HTR-8/SVneo (cell line): ENCODE results near the gene ABCD2.
"Not testable (repeated sequence)": the region's sequence is repeated elsewhere in the genome, so short reads cannot be mapped to it uniquely, and the experiment has no call there.

ENCODE experiments used
- DNase-seq: peaks from one replicate; pipeline ENCODE4 v3.0.0; 2011; ENCODE audit warnings: low spot score, mixed read lengths; ENCODE audit not compliant: insufficient read length
- FAIRE-seq: peaks from 2 replicates; lab custom pipeline; 2011; peaks lifted over from hg19 to GRCh38; lab: Jason Lieb, UNC

The ABCD2 gene

DNA sequence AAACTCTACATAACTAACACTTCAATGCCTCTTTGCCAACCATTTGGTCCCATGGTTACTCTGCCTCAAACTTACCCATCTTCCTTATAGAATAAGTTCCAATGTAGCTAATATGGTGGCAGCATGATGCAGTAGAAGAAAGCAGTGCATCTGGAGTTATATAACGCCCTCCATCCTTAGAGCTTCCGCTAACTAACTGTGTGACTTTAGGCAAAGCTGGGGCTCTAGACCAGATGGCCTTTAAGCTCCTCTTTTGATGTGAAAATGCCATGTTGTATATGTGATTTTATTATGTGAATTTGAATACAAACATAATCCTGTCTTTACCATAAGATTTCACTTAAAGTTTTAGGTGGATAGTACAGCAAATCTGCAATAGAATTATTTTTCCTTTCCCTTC is 6.1 kb downstream of the ABCD2 start:
- FAIRE-seq (no peak), DNase-seq (no peak)

DNA sequence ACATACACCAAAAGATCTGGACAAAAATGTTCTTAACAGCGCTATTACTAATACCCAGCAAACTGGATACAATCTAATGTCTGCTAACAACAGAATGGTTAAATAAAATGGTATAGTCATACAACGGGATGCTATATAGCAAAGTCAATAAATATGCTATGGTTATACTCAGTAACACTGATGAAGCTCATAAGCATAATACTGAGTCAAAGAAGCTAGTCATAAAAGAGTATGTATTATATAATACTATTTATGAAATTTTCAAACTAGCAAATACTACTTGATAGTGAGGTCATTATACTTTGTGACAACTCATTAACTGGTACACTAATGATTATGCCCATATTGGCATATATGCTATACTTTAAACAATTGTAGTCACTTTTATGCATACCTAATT is 7.4 kb downstream of the ABCD2 start:
- FAIRE-seq (no peak), DNase-seq (no peak)

DNA sequence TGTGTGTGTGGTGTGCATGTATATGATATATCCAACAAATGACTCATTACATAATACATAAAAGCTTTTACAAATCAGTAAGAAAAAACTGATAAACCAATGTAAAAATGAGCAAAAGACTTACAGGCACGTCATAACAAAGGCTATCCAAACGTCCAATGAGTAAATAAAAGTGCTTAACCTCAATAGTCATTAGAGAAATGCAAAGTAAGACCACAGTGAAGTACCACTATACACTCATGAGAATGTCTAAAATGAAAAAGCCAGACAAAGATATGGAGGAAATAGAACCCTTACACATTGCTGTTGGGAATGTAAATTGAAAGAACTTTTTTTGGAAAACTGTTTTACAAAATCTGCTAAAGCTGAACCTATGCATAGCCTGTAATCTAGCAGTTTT is 7.8 kb downstream of the ABCD2 start:
- FAIRE-seq (no peak), DNase-seq (no peak)

DNA sequence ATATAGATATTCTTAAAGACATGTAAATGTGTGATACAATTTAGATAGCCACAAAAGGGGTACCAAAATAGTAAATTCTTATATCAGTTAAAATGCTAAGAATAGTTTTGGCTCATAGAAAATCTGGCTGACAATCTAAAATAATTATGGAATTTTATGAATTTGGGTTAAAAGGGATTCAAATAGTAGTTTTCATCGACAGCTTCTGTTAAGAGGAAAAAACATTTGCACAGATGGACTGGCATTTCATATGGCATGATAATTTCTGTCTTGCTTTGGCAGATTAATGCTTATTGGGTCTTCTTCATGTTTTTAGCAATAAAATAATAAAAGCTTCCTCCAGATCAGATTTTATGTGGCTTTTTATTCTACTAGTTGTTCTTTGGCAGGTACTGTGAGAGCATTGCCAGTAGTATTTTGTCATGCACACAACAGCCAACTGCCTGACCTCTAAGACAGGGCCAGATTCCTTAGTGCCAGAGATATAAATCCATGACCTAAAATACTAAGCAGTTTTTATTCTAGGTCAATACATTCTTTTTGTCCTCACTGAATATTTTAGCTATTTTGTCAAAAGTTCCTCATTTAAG is 9.1 kb downstream of the ABCD2 start:
- DNase-seq (no peak), FAIRE-seq (no peak)

DNA sequence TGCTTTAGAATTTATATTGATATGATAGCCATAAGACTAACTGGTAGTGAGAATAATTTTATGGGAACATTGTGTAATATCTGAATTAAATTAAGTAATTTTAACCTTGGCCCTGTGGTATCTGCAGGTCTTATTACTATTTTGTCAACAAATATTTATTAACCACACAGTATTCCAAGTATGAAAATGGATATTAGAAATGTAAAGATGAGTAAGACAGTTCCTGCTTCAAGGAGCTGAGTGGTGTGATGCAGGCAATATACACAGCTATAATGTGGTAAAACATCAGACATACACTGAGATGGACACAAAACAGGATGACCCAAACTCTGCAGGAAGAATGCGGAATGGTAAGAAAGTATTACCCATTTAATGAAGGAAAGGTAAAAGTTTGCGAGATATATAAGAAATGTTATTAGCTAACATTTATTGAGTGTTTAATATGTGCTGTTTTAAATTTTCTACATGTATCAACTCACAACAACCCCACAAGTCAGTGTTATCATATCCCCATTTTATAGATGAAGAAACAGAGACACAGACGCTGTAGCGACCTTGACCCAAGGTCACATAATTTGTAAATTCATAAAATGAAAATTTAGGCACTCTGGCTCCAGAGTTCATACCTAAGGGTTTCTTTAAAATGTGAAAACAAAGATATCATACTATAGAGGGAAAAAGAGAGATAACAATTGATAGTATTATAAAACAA is 12.7 kb downstream of the ABCD2 start:
- FAIRE-seq, result no peak

DNA sequence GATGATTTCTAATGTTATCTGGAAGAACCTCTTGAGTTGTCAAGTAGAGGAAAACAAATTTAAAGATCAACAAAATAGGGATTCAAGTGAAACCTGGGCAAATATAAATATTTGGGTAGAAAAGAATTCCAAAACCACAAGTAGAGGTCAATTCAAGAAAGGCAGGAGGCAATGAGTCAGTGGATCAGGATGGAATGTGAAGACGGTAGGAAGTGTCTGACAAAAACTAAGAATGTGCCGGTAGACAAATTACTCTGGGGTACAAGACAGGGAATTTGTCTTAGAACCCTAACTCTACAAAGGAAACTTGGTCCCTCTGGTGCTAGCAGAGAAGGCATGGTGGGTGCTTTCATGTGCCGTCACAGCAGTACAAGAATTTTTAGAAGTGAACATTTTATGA is 13.6 kb downstream of the ABCD2 start:
- FAIRE-seq, result no peak
- peak; percentile 13 for DNase-seq

More for the DNA sequence above, 12.7 kb downstream of the ABCD2 start:
- DNase-seq, result no peak

DNA sequence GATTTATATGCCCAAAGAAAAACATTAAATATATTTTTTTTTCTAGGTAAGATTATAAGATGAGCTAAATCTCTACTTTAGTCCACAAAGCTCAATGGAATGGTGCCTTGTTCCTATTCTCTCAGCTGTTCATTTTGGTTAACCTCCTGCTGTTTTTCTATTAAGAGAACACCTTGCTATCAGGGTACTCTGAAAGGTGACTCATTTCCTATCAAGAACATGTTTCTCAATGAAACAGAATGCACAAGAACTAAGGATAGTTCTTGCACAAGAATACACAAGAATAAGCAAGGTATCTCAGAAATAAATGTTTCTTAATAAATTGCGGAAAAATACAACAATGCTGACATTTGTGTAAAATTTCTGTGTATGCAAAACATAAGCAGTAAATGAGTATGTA is 14.1 kb downstream of the ABCD2 start:
- DNase-seq (no peak), FAIRE-seq (no peak)

DNA sequence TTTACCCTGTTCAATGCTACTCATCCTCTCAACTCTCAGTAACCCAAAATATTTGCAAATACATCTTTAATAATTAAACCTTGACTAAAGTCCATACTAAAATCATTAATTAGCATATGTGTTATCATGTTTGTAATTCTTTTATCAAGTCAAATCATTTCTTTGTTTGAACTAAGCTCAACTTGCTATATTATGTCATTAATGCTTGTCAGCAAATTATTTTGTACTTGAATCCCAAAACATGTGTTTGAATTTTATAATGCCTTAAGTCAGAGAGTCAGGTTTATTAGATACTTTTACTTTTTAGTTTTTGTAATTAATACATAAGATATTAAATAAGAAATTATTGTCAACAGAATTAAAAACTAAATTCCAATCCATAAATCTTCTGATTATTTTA is 16.5 kb downstream of the ABCD2 start:
- DNase-seq (no peak), FAIRE-seq (no peak)

DNA sequence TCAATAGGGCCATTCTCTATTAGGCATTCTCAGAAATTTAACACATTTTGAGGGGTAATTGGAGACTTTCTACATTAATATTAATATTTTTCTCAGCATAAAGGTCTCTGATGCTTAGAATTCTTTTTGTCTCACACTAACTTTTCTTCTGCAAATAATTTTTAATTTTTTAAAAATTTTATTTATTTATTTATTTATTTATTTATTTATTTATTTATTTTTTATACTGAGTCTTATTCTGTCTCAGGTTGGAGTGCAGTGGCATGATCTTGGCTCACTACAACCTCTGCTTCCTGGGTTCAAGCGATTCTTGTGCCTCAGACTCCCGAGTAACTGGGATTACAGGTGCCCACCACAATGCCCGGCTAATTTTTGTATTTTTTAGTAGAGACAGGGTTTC is 17.7 kb downstream of the ABCD2 start:
- not testable (repeated sequence) for DNase-seq, FAIRE-seq

DNA sequence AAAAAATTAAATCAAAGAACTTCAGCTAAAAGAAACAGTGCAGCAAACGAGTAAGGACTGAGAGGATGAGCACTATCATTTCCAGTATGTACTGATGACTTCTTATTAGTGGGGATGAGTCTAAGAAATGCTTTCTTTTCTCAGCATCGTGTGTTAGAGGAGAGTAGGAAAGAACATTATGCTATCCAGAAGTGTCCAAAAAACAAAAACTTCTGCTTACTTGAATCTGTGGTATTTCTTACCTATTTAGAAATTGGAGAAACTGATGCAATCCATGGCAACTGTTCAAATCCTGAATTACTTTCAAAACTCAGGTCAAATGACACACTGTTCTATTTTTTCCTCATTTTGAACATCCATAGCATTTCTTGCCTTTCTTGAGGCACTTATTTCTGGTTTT is 23.7 kb downstream of the ABCD2 start:
- FAIRE-seq, result no peak

DNA sequence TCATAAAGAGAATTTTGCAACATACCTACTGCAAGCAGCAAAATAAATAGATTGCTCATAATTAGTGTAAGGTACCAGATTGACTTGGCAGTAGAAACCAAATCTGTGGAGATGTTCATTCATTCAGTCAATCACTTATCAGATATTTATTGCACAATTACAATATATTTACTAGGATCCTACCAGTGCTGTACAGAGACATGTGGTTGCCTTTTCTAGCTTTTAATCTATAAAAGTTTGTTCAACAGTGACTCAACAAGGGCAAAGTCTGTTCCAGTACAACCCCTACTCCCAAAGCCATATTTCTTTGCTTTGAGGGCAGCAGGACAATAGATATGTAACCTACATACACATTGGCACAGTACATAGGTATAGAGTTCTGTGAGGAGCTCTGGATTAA is 27.3 kb downstream of the ABCD2 start:
- DNase-seq (no peak), FAIRE-seq (no peak)

More for the DNA sequence above, 23.7 kb downstream of the ABCD2 start:
- no peak for DNase-seq

DNA sequence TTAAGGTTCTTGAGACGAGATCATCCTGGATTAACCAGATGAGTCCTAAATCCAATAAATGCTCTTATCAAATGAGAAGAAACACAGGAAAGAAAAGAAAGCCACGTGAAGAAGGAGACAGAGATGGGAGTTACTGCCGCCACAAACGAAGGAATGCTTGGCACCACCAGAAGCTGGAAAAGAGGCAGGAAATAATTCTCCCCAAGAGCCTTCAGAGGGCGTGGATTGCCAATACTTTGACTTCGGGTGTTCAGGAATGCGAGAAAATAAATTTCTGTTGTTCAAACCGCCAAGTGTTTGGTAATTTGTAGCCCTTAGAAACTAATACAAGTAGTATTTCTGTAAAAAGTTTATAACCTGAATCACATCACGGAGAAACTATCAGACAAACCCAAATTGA is 31.3 kb downstream of the ABCD2 start:
- no peak for DNase-seq
- no peak for FAIRE-seq

DNA sequence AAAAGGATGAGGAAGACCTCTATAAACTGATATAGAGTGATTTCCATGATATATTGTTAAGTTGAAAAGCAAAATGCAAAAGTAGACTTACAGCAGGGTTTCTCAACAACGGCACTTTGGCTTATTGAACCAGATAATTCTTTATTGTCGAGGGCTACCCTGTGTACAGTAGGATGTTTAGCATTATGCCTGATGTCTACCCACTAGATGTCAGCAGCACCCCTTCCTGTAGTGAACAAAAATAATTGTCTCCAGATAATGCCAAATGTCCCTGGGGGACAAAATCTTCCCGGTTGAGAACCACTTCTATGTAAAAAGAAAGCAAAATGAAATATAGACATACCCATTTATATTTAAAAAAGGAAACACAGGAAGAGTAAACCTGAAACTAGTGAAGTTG is 32.4 kb downstream of the ABCD2 start:
- DNase-seq, result no peak

DNA sequence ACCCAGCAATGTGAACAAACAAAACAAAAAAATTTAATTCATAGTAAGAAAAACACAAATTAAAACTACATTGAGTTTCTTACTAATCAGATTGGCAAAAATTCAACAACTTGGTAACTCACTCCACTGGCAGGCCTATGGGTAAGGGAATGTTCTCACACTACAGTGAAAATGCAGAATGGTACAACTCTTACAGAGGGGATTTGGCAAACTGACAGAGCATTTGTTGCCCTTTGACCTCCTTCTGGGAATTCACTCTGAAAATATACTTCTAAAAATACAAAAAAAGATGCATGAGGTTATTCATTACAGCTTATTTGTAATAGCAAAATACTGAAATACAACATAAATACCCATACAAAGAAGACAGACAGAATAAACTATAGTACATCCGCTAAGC is 32.8 kb downstream of the ABCD2 start:
- DNase-seq (no peak), FAIRE-seq (no peak)

More for the DNA sequence above, 32.4 kb downstream of the ABCD2 start:
- FAIRE-seq, result no peak

DNA sequence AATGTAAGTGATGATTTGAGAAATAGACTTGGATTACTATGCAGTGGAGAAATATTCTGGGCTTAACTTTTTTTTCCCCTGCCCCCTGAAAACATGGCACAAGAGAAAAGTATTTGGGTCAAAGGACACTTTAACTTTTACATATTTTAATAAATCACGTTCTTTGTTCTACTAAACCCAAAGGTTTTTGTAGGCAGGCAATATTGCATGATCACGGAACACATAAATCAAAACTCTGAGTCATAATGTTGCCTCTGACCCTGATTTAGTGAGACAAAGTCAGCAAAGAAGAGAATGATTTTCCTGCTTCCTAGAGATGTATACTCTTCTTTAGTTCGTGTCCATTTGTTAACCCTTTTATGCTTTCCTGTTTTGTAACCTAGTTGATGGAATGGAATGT is 38.0 kb downstream of the ABCD2 start:
- FAIRE-seq, result no peak
- DNase-seq, result peak; percentile 25

DNA sequence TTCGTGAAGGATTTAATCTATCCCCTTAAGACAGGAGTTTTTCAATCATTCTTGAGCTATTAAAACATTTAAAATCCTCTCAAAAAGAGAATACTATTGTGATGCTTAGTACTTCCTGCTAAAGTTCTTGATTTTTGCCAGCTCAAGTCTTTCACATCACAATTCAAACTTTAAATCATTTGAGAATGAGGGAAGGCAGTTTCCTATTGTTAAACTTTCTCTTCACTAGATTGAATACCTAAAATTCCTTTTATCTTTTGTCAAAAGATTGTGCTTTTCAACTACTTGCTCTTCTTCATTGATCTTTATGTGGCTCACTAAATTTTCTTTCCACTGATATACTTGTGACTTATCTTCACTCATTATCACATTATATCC is 44.1 kb downstream of the ABCD2 start:
- FAIRE-seq (no peak), DNase-seq (no peak)

DNA sequence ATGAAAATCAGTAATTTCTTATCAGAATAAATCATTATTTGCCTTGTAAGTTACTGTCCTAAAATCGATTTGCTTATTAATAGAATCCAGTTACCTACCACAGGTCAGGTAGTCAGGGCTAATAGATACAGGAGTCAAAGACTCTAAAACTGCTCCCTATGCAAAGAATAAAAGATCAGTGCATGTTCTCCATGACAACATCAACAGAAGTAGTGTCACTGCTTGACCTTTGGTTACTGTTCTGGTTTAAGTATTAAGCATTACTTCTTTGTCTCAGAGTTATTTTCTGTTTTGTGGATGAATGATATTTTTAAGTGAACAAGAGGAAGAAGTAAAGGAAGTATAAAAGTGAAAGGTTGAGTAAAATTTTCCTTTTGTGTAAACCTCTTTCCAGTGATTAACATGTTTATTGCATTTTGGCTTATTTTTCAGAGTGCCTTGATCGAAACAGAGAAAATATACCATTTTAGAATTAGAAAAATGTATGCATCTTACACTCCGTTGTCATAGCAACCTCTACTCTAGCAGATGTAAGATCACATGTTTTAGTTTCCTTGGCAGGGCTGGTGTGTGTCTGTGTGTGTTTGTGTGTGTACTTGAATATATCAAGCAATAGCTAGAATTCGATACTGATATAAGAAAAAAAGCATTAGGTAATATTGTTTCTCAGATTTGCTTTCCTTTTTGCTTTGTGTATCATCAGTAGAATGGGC is 44.7 kb downstream of the ABCD2 start:
- DNase-seq (no peak), FAIRE-seq (no peak)

DNA sequence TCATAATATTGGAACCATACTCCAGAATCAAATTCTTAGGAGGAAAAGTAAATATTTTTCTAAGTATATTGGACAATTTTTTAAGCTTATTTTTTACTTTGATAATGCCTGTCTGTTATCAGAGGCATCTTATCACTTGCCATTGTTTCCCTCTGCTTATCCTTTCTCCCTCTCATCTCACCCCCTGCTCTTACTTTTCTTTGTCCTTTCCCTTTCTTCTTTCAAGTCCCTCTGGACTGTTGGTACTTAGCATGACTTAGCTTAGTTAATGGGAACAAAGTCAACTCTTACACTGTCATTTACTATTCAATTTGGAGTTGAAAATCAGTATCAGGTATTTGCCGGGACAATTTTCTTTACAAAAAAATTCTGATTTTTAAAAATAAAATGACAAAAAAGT is 45.2 kb downstream of the ABCD2 start:
- no peak for FAIRE-seq
- no peak for DNase-seq

DNA sequence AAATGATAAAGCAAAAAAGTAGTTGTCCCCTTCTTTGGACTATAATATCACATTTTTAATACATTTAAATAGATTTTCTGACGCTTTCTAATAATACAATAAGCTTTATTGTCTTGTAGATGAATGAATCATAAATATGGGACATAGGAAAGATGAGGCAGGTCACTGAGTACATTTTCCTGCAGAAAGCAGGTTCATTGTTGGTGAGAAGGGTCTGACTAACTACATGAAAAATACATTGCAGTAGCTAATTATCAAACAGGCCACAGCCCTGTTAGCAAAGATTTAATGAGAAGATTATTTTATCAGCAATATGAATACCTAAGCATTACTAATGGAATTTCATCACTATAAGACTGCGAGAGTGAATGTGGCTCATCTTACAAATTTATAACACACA is 45.6 kb downstream of the ABCD2 start:
- FAIRE-seq (no peak), DNase-seq (no peak)

DNA sequence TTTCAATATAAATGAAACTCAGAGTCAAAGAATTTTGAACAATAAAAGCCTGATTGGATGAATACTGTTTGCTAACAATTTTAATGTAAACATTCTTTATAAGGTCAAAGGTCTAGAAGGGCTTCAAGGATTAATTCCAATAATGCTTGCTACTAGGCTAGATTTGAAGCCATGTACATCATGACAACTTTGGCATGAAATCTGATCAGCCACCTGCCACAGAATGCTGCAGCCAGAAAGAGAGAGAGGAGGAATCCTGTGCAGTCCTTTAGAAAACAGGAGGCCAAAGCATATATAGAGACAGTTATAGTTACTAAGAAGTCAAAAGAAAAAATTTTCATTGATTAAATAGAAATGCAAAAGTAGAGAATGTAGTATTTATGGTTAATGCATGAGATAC is 47.1 kb downstream of the ABCD2 start:
- DNase-seq (no peak), FAIRE-seq (no peak)

DNA sequence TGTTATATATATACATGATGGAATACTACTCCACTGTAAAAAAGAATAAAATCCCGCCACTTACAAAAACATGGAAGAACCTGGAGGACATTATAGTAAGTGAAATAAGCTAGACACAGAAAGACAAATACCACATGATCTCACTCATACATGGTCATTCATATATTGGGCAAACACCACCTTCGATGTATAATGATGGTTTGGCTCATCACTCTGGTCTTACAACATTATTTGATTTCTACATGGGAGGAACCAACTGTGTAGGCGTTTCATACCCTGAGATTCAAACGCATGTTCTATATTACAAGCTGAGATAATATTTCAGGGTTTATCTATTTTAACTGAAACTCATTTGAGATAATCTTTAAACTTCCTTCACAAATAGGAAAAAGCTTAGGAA is 48.3 kb downstream of the ABCD2 start:
- DNase-seq (no peak), FAIRE-seq (no peak)

DNA sequence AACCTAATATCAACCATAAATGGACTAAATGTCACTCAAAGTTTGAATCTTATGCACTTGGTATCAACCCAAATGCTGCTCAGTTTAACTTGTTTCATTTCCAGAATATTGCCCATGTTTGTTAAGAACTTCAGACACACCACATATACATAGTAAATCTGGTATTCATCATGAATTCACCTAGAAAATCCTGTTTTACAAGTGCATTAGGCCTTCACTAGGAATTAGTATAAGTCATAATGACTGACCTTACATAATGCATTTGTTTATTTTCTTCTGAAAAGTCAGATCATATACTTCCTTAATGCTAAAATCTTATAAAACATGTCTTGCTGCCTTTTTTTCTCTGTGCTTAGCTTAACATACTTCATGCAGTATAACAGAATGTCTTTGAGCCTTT is 66.1 kb downstream of the ABCD2 start:
- DNase-seq (no peak), FAIRE-seq (no peak)
